Spleen (tissue), 11 donors: Measurements from ENCODE around the gene RBFOX1. TPM values are rescaled to one million over a fixed set of nuclear protein-coding genes. Genes with fewer than 3 reads are reported as not detected.

ENCODE experiments used
- DNase-seq: peaks from one replicate; pipeline ENCODE4 v3.0.0-alpha.2; 2020
- H3K27ac ChIP-seq, 8 donors: fragments of 200-600 bp; sonication (generic) in 7 of 8; 1 replicate in 4 of 8; 2 replicates in 4 of 8; pipeline versions ENCODE4 v1.5.0 to v1.8.0; 2016 to 2021; ENCODE audit warnings: inconsistent platforms in 4 of 8, mild to moderate bottlenecking in 4 of 8, moderate library complexity in 1 of 8
- H3K27me3 ChIP-seq, 7 donors: fragments of 200-600 bp; sonication (generic) in 6 of 7; replicated peaks in 1 of 7; 1 replicate in 4 of 7; 2 replicates in 3 of 7; pipeline versions ENCODE4 v1.5.0 to v1.8.0; 2016 to 2021; ENCODE audit warnings: inconsistent platforms in 3 of 7, mild to moderate bottlenecking in 1 of 7
- H3K36me3 ChIP-seq, 6 donors: fragments of 200-600 bp; sonication (generic) in 5 of 6; 1 replicate in 4 of 6; 2 replicates in 2 of 6; pipeline versions ENCODE4 v1.5.0 to v1.8.0; 2016 to 2021; ENCODE audit warnings: inconsistent platforms in 2 of 6
- H3K4me1 ChIP-seq, 6 donors: fragments of 200-600 bp; sonication (generic) in 5 of 6; 1 replicate in 3 of 6; 2 replicates in 3 of 6; pipeline versions ENCODE4 v1.5.0 to v1.8.0; 2016 to 2021; ENCODE audit warnings: inconsistent platforms in 3 of 6
- H3K4me3 ChIP-seq, 8 donors: fragments of 200-600 bp; sonication (generic) in 7 of 8; 1 replicate in 4 of 8; 2 replicates in 4 of 8; pipeline versions ENCODE4 v1.5.0 to v1.8.0; 2016 to 2021; ENCODE audit warnings: inconsistent platforms in 4 of 8, mild to moderate bottlenecking in 4 of 8, moderate library complexity in 2 of 8
- H3K9me3 ChIP-seq, 8 donors: fragments of 200-600 bp; sonication (generic) in 7 of 8; 1 replicate in 4 of 8; 2 replicates in 4 of 8; pipeline versions ENCODE4 v1.5.0 to v1.8.0; 2016 to 2021; ENCODE audit warnings: inconsistent platforms in 4 of 8
- CTCF ChIP-seq, 11 experiments: fragments of 200-600 bp in 7 of 11; fragments of 450-650 bp in 4 of 11; sonication (generic) in 4 of 11; IDR thresholded peaks in 8 of 11; conservative IDR thresholded peaks in 3 of 11; 1 replicate in 7 of 11; 2 replicates in 4 of 11; pipeline versions ENCODE4 v1.4.0 to v1.8.0; 2016 to 2021; ENCODE audit warnings: antibody characterized with exemption in 11 of 11, inconsistent platforms in 4 of 11, mild to moderate bottlenecking in 1 of 11
- POLR2A ChIP-seq, 3 donors: fragments of 450-650 bp; IDR thresholded peaks; one replicate each; pipeline ENCODE4 v1.5.1; 2017; ENCODE audit warnings: antibody characterized with exemption in 3 of 3, mild to moderate bottlenecking in 1 of 3
- POLR2AphosphoS5 ChIP-seq, 3 donors: sonication (generic); formaldehyde crosslinking; IDR thresholded peaks; one replicate each; pipeline ENCODE4 v1.5.1; 2017; ENCODE audit warnings: antibody characterized with exemption in 3 of 3
- whole genome bisulfite sequencing, 5 donors: extraction: QIAGEN DNeasy Blood & Tissue Kit in 3 of 5; methylation state at CpG; one replicate each; pipeline versions ENCODE4 v1.1.5 to v1.1.7; 2013 to 2018; 5-methylcytosine and 5-hydroxymethylcytosine counted together
- intact Hi-C: fragments of 100-400 bp; cut with DNase I; formaldehyde crosslinking; loops from one replicate; pipeline ENCODE4 v1.15.0; 2023; ENCODE audit warnings: low total_unique reads
- polyA plus RNA-seq, 3 donors: library from polyadenylated mRNA; stranded (reverse); fragments of 200-250 nt; gene quantifications; one replicate each; pipeline ENCODE4 v1.2.1, GENCODE V29; 2013
- total RNA-seq, 7 donors: library from RNA; depleted of rRNA in 3 of 7; stranded (reverse); fragments of >200 nt in 3 of 7; fragmentation: NEBNext Ultra II Directional in 4 of 7; extraction: Animal tissue kit (Norgen Biotek cat#: 25700) in 4 of 7; gene quantifications; one replicate each; pipeline versions ENCODE4 v1.1.0 to v1.2.1, GENCODE V29; 2016 to 2021
- donor health status: healthy with polysubstance abuse.
- donor health status: DM: no; HTN: no; CAD: no; lungs with moderate emphysema.
- donor health status: DM: no; HTN: no; CAD: no.
- donor health status: Bipolar disorder and iron deficiency.
- donor health status: healthy.
- donor health status: DM: no; HTN: no; CAD: no.
- donor health status: DM: yes; HTN: yes; CAD: no.

RBFOX1 gene
- total and polyA plus RNA-seq, 10 donors = 0.07 to 0.13 TPM; not detected in 8

DNA sequence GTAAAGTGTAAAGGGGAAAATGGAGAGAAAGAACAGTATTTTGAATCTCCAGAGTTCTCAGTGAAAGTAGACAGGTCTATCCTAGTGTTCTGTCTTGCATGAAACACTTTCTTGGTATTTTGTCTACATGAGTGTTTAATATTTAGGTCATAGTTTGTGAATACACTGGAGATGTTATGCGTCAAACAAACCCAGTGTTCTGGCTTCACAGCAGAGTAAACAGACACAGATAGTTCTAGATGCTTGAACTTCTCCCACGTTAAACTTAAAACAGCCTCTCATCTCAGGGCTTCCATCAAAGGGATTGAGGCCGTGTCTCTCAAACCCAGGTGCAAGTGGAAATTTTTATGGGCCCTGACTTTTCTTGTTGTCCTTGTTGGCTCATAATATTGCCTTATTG, 48.3 kb downstream of the RBFOX1 start:
- Histone ChIP-seq H3K27me3 (no peaks in the 10 kb centered on the region), H3K36me3 (no peaks in the 10 kb centered on the region), H3K4me3 (no peak overlapping the region), H3K4me1 (no peaks in the 10 kb centered on the region), H3K9me3 (peaks cover 0 to 6% (median 0%) of the 10 kb centered on the region in 8 donors), H3K27ac (no peak overlapping the region)
- WGBS, 5 donors = 54 to 68% (median 63%) methylated on average over 3 of the region's 3 CpGs
- TF ChIP-seq POLR2AphosphoS5 (IDR thresholded peaks at IDR 0.05) = no peak
- intact Hi-C loops = no loop called here
- no peak for DNase-seq

DNA sequence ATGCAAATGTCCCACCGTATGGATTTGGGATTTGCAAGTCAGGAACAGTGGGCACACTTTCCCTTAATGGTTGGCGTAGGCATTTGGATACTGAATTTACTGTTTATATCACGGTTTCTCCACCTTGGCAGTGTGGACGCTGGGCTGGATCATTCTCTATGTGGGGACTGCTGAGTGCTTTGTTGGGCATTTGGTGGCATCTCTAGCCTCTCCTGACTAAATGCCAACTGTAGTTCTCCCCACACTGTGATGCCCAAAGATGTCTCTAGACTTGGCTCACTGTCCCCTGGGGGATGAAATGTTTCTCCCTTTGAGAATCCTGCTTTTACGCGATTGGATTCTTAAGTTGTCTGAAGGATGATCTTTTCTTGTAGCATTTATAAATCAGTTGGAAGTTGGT, 49.0 kb downstream of the RBFOX1 start:
- TF ChIP-seq CTCF (IDR thresholded peaks at IDR 0.05 in 8 of 11, conservative IDR thresholded peaks at IDR 0.05 in 3 of 11) (no peak), POLR2AphosphoS5 (IDR thresholded peaks at IDR 0.05) (no peak), POLR2A (IDR thresholded peaks at IDR 0.05) (no peak)
- no peak for DNase-seq
- Histone ChIP-seq H3K4me3 (no peak overlapping the region), H3K27ac (no peak overlapping the region), H3K36me3 (no peaks in the 10 kb centered on the region), H3K9me3 (peaks cover 0 to 6% (median 0%) of the 10 kb centered on the region in 8 donors), H3K4me1 (no peaks in the 10 kb centered on the region), H3K27me3 (no peaks in the 10 kb centered on the region)
- WGBS, 5 donors = 85 to 90% (median 86%) methylated on average over 6 of the region's 6 CpGs
- intact Hi-C loops = no loop called here

DNA sequence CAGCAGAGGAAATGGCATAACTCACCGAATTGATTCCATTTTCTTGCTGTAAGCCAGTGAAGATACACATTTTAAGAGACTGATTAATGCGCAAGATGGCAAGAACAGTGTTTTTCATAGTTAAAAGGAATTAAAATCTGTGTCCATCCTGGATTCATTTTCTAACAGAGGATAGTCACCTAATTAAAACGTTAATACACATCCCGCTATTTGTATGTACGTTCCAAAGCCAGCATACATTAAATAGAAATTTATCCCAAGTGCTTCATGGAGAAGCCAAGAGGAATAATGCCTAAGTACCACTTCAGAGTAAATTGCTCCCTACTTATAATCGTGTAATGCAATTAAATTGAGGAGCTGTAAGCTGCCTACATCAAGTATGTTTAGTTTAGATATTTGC, 49.9 kb downstream of the RBFOX1 start:
- TF ChIP-seq CTCF (IDR thresholded peaks at IDR 0.05 in 8 of 11, conservative IDR thresholded peaks at IDR 0.05 in 3 of 11) = no peak
- no peak for TF ChIP-seq POLR2A (IDR thresholded peaks at IDR 0.05)
- no peak for TF ChIP-seq POLR2AphosphoS5 (IDR thresholded peaks at IDR 0.05)
- Histone ChIP-seq H3K4me3 (no peak overlapping the region), H3K36me3 (no peaks in the 10 kb centered on the region), H3K27ac (no peak overlapping the region), H3K27me3 (no peaks in the 10 kb centered on the region), H3K4me1 (no peaks in the 10 kb centered on the region), H3K9me3 (peaks cover 0 to 14% (median 0%) of the 10 kb centered on the region in 8 donors)
- no peak for DNase-seq
- intact Hi-C loops = no loop called here
- WGBS, 5 donors = 81 to 92% (median 83%) methylated on average over 6 of the region's 6 CpGs

DNA sequence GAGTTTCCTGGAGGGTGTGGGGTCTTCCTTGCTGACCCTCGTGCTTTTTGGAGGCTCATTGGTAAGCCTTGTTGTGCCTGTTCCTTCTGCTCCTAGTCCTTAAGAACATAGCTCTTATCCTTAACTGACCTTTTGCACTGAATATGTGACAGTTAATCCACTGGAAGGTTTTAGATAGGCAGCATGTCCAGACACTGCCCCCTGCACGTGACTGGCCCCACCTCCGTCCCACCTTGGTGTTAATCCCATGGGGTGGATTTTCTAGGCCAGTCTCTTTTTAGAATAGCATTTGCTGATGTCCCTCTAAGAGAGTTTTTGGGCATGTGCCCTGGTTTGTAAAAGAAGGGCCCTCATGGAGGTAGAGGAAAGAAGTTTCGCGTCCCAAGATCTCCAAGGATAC, 58.3 kb downstream of the RBFOX1 start:
- H3K27me3 ChIP-seq = no peaks in the 10 kb centered on the region
- 69 to 79% (median 77%) methylated on average over 5 of the region's 5 CpGs for WGBS, 5 donors
- no peaks in the 10 kb centered on the region for H3K4me1 ChIP-seq
- no peak for DNase-seq
- TF ChIP-seq CTCF (IDR thresholded peaks at IDR 0.05 in 8 of 11, conservative IDR thresholded peaks at IDR 0.05 in 3 of 11) (no peak), POLR2AphosphoS5 (IDR thresholded peaks at IDR 0.05) (no peak), POLR2A (IDR thresholded peaks at IDR 0.05) (no peak)
- no peak overlapping the region for H3K27ac ChIP-seq
- H3K4me3 ChIP-seq = no peak overlapping the region
- peaks cover 0 to 52% (median 15%) of the 10 kb centered on the region in 8 donors for H3K9me3 ChIP-seq
- intact Hi-C loops = no loop called here
- no peaks in the 10 kb centered on the region for H3K36me3 ChIP-seq

GRCh38 chr16:7391694-7392093, 59.0 kb downstream of the RBFOX1 start:
- TF ChIP-seq CTCF (IDR thresholded peaks at IDR 0.05 in 8 of 11, conservative IDR thresholded peaks at IDR 0.05 in 3 of 11) (no peak), POLR2AphosphoS5 (IDR thresholded peaks at IDR 0.05) (no peak), POLR2A (IDR thresholded peaks at IDR 0.05) (no peak)
- no peak overlapping the region for H3K4me3 ChIP-seq
- no peaks in the 10 kb centered on the region for H3K4me1 ChIP-seq
- no peak overlapping the region for H3K27ac ChIP-seq
- WGBS, 5 donors = 81 to 83% (median 82%) methylated on average over 5 of the region's 5 CpGs
- H3K27me3 ChIP-seq = no peaks in the 10 kb centered on the region
- no peak for DNase-seq
- H3K36me3 ChIP-seq = no peaks in the 10 kb centered on the region
- intact Hi-C loops = no loop called here
- H3K9me3 ChIP-seq = peaks cover 0 to 52% (median 15%) of the 10 kb centered on the region in 8 donors
